Measurements from ENCODE around the gene ATP6V0E1.

Gene ATP6V0E1

DNA sequence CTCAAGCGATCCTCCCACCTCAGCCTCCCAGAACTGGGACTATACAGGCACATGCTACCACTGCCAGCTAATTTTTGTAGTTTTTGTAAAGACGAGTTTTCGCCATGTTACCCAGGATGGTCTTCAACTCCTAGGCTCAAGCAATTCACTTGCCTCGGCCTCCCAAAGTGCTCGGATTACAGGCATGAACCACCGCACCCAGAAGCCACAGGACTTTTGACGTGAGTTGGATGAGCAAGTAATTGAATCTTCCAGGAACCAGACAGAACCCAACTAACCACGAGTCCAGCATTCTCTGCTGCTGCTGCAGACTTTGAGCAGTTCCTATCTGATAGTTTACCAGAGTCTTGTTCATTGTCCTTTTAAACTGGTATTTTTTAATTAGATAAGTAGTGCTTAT, 9.6 kb upstream of the ATP6V0E1 start:
- TF ChIP-seq, protein P1, sequence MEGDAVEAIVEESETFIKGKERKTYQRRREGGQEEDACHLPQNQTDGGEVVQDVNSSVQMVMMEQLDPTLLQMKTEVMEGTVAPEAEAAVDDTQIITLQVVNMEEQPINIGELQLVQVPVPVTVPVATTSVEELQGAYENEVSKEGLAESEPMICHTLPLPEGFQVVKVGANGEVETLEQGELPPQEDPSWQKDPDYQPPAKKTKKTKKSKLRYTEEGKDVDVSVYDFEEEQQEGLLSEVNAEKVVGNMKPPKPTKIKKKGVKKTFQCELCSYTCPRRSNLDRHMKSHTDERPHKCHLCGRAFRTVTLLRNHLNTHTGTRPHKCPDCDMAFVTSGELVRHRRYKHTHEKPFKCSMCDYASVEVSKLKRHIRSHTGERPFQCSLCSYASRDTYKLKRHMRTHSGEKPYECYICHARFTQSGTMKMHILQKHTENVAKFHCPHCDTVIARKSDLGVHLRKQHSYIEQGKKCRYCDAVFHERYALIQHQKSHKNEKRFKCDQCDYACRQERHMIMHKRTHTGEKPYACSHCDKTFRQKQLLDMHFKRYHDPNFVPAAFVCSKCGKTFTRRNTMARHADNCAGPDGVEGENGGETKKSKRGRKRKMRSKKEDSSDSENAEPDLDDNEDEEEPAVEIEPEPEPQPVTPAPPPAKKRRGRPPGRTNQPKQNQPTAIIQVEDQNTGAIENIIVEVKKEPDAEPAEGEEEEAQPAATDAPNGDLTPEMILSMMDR (IDR thresholded peaks at IDR 0.05), result no peak

DNA sequence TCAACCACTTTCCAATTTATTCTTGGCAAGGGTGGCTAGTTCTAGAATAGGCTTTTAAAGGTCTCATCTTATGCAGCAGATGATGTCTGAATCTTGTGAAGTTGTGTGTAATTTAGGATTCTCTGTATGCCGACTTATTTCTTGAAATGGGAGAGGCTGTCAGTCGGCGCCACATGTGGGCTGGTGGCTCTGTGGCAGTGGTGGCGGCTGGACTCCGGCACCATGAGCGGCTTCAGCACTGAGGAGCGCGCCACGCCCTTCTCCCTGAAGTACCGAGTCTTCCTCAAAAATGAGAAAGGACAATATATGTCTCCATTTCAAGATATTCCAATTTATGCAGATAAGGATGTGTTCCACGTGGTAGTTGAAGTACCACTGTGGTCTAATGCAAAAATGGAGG, 8.3 kb upstream of the ATP6V0E1 start:
- TF ChIP-seq, protein P1 (IDR thresholded peaks at IDR 0.05), result no peak

DNA sequence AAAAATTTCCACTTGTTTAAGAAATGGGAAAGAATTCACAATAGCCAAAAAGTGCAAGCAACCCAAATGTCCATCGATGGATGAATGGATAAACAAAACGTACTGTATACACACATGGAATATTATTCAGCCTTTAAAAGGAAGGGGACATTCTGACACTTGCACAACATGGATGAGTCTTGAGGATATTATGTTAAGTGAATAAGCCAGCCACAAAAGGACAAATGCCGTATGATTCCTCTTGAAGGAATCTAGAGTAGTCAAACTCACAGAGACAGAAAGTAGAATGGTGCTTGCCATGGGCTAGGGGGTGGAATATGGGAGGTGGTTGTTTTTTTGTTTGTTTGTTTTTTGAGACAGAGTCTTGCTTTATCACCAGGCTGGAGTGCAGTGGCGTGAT, 3.8 kb upstream of the ATP6V0E1 start:
- TF ChIP-seq, protein P1 (IDR thresholded peaks at IDR 0.05), result no peak

DNA sequence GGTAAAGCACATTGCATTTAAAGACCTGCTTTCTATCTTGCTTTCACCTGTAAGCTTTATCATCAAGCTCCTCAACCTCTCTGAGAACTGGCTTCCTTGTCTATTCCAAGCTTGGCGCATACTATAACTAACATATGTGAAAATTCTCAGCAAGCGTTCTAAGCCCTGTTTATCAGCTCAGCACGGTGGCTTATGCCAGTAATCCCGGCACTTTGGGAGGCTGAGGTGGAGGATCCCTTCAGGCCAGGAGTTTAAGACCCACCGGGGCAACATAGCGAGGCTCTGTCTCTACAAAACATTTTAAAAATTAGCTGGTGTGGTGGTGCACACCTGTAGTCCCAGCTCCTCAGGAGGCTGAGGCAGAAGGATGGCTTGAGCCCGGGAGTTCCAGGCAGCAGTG, 1.6 kb upstream of the ATP6V0E1 start:
- TF ChIP-seq, protein P1 (IDR thresholded peaks at IDR 0.05), result no peak

DNA sequence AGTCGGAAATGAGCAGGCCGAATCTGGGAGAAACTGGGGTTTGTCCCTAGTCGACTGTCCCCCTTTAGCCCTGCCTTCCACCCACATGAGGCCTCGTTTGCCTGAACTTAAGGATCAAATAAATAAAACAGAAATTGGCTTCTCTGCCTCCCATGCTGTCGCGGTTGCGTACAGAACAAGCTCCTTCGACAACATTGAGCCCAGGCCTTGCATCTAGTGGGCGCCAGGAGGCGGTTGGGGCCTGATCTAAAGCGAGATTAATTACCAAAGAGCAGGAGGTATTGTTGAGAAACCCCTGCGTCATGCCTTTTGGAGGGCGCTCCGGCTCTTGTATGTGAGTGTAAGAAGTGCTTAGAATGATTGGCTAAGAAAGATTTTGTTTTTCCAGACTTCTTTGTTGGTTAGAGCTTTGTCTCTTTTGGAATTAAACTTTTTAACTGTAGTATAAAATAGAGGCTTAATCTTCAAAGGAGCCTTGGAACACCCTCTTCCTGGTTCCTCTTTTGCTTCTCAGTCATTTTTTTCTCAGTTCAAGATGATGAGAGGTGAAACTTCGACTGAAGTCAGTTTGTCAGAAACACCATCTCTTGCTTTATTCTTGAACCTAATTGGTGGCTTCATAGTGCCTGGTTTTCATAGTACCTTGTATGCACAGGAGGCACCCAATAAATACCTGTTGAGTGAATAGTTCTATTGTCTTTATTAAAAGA, 828 bp downstream of the ATP6V0E1 start:
- TF ChIP-seq, protein P1 (IDR thresholded peaks at IDR 0.05), result peak; percentile 54

DNA sequence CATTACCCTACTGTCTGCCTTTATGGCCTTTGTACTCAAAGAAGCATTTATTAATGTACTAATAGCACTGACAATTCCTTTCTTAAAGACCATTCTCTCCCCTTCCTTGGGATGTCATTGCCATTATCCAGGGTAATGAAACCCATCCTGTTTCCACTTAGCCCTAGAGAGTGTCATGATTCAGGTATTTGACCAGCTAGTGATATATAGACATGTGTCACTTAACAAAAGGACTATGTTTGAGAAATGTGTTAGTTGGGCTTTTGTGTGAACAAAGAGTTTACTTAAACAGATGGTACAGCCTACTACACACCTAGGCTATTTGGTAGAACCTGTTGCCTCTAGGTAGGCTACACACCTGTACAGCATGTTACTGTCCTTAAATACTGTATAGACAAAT, 2.0 kb downstream of the ATP6V0E1 start:
- TF ChIP-seq, protein P1 (IDR thresholded peaks at IDR 0.05), result no peak

DNA sequence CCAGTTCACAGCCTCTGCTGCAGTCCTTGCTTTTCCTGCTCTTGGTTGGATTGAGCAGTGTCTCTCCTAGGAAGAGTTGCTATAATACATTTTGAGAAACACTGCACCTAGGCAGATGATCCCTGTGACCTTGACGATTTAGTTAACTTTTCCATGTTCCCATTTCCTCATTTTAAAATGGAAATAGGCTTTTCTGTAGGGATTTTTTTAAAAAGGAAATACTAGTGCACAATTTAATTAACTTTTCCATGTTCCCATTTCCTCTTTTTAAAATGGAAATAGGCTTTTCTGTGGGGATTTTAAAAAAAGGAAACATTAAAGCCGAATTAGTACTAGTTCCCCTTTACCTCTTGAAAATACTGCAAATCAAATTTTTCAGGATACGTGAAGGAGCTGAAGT, 4.7 kb downstream of the ATP6V0E1 start:
- TF ChIP-seq, protein P1 (IDR thresholded peaks at IDR 0.05), result no peak

DNA sequence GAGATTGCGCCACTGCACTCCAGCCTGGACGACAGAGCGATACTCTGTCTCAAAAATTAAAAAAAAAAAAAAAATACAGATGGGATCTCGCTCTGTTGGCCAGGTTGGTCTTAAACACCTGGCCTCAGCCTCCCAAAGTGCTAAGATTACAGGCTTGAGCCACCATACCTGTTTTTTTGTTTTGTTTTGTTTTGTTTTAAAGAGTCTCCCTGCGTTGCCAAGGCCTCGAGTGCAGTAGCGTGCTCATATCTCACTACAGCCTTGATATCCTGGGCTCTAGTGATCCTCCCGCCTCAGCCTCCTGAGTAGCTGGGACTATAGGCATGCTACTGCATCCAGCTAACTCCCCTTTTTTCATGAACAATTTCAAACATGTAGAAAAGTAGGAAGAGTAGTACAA, 7.2 kb downstream of the ATP6V0E1 start:
- TF ChIP-seq, protein P1 (IDR thresholded peaks at IDR 0.05), result no peak
